A549 (cell line): ENCODE data around the gene FYB1. TPM values are rescaled to one million over a fixed set of nuclear protein-coding genes. Genes with fewer than 3 reads are reported as not detected.
A peak's percentile ranks its signal among the peaks of the same experiment; 100 is the strongest.

Source experiments
- ATAC-seq, 2 experiments: fragments of 200-7000 bp in 1 of 2; fragments of >200 bp in 1 of 2; cut with Nextera tagmentation in 1 of 2; cut with Tn5 transposase in 1 of 2; 3 replicates each; pipeline versions ENCODE4 v1.8.0 to v1.9.1; 2018 to 2020; ENCODE audit warnings: mild to moderate bottlenecking in 1 of 2, moderate library complexity in 1 of 2
- CTCF ChIA-PET: fragments of 300-600 bp; sonication (Branson Sonifier 250); formaldehyde crosslinking; extraction: SDS; loops from one replicate; lab custom pipeline; 2021; ENCODE audit warnings: antibody characterized with exemption, inconsistent platforms; lab: Yijun Ruan, JAX
- POLR2A ChIA-PET: fragments of 350-600 bp; formaldehyde crosslinking; extraction: SDS; loops from one replicate; lab custom pipeline; 2021; ENCODE audit warnings: antibody characterized with exemption, inconsistent platforms; lab: Yijun Ruan, JAX
- DNase-seq, 2 experiments: peaks; one replicate each; pipeline versions ENCODE4 v3.0.0 to v3.0.0-alpha.2; 2011 to 2016; ENCODE audit warnings: low read depth in 1 of 2, low spot score in 1 of 2
- FAIRE-seq: peaks from 2 replicates; lab custom pipeline; 2011; peaks lifted over from hg19 to GRCh38; lab: Jason Lieb, UNC
- H3K27ac ChIP-seq, 2 experiments: fragments of >200 bp; sonication (Bioruptor Twin); formaldehyde crosslinking; 3 replicates each; pipeline ENCODE4 v1.5.1; 2016 to 2017
- H3K4me1 ChIP-seq: fragments of >200 bp; sonication (Bioruptor Twin); formaldehyde crosslinking; 3 replicates; pipeline ENCODE4 v1.6.1; 2016
- H3K4me2 ChIP-seq: fragments of >200 bp; sonication (Bioruptor Twin); formaldehyde crosslinking; 3 replicates; pipeline ENCODE4 v1.6.1; 2016
- H3K4me3 ChIP-seq: fragments of >200 bp; sonication (Bioruptor Twin); formaldehyde crosslinking; 3 replicates; pipeline ENCODE4 v1.5.1; 2016
- H3K9me3 ChIP-seq: fragments of >200 bp; sonication (Bioruptor Twin); formaldehyde crosslinking; 3 replicates; pipeline ENCODE4 v1.6.1; 2016
- ATOH8 ChIP-seq: fragments of 250-450 bp; sonication (Bioruptor Pico); IDR thresholded peaks from 2 replicates; pipeline ENCODE4 v1.5.0; 2020; ENCODE audit warnings: low read depth, mild to moderate bottlenecking, moderate library complexity
- BCL3 ChIP-seq: fragments of >200 bp; sonication (Bioruptor Twin); formaldehyde crosslinking; IDR thresholded peaks from 3 replicates; pipeline ENCODE4 v1.6.1; 2016
- CBX2 ChIP-seq: fragments of 200-600 bp; sonication (generic); IDR thresholded peaks from 2 replicates; pipeline ENCODE4 v1.6.1; 2016; ENCODE audit warnings: low read depth, mild to moderate bottlenecking, borderline replicate concordance
- E2F6 ChIP-seq: IDR thresholded peaks from 2 replicates; pipeline ENCODE4 v1.6.1; 2012; ENCODE audit warnings: low read depth, borderline replicate concordance
- EP300 ChIP-seq, 2 experiments: fragments of >200 bp; sonication (Bioruptor Twin); formaldehyde crosslinking; IDR thresholded peaks; 2 replicates in 1 of 2; 3 replicates in 1 of 2; pipeline ENCODE4 v1.6.1; 2016 to 2017
- FOSB ChIP-seq: fragments of 250-450 bp; sonication (Bioruptor Pico); IDR thresholded peaks from 2 replicates; pipeline ENCODE4 v1.5.0; 2020; ENCODE audit warnings: mild to moderate bottlenecking, moderate library complexity
- HOXA7 ChIP-seq: fragments of 250-450 bp; sonication (Bioruptor Pico); IDR thresholded peaks from 2 replicates; pipeline ENCODE4 v1.5.0; 2020; ENCODE audit warnings: mild to moderate bottlenecking, moderate library complexity
- HOXB13 ChIP-seq: fragments of 250-450 bp; sonication (Bioruptor Pico); IDR thresholded peaks from 2 replicates; pipeline ENCODE4 v1.5.0; 2020; ENCODE audit warnings: low read depth, mild to moderate bottlenecking, moderate library complexity
- JUN ChIP-seq, 2 experiments: fragments of >200 bp; sonication (Bioruptor Twin); formaldehyde crosslinking; IDR thresholded peaks; 2 replicates in 1 of 2; 3 replicates in 1 of 2; pipeline ENCODE4 v1.6.1; 2016 to 2017
- JUNB ChIP-seq: fragments of >200 bp; sonication (Bioruptor Twin); formaldehyde crosslinking; IDR thresholded peaks from 2 replicates; pipeline ENCODE4 v1.6.1; 2016
- MAFK ChIP-seq: fragments of 450-650 bp; IDR thresholded peaks from 2 replicates; pipeline ENCODE4 v1.6.1; 2014; ENCODE audit not compliant: partially characterized antibody
- MAZ ChIP-seq: fragments of 150-350 bp; IDR thresholded peaks from 2 replicates; pipeline ENCODE4 v1.6.1; 2014; ENCODE audit warnings: antibody characterized with exemption, low read depth, low read length, borderline replicate concordance
- NPAS2 ChIP-seq: fragments of 250-450 bp; sonication (Bioruptor Pico); IDR thresholded peaks from 2 replicates; pipeline ENCODE4 v1.8.0; 2022; ENCODE audit warnings: mild to moderate bottlenecking, moderate library complexity, borderline replicate concordance
- PHF8 ChIP-seq: fragments of 200-600 bp; sonication (generic); IDR thresholded peaks from 2 replicates; pipeline ENCODE4 v1.6.1; 2016; ENCODE audit warnings: low read depth, mild to moderate bottlenecking, antibody characterized with exemption, moderate library complexity, borderline replicate concordance
- RARB ChIP-seq: fragments of 250-450 bp; sonication (Bioruptor Pico); IDR thresholded peaks from 2 replicates; pipeline ENCODE4 v1.8.0; 2021; ENCODE audit warnings: mild to moderate bottlenecking, moderate library complexity
- REST ChIP-seq: fragments of 200-600 bp; sonication (generic); IDR thresholded peaks from 2 replicates; pipeline ENCODE4 v1.6.1; 2016; ENCODE audit warnings: antibody characterized with exemption, mild to moderate bottlenecking, moderate library complexity
- RFX5 ChIP-seq: fragments of 450-650 bp; IDR thresholded peaks from 2 replicates; pipeline ENCODE4 v1.7.1; 2014; ENCODE audit warnings: antibody characterized with exemption, mild to moderate bottlenecking, moderate library complexity
- SMC3 ChIP-seq: fragments of >200 bp; sonication (Bioruptor Twin); formaldehyde crosslinking; IDR thresholded peaks from 3 replicates; pipeline ENCODE4 v1.6.1; 2018; ENCODE audit warnings: inconsistent platforms
- USF2 ChIP-seq: fragments of 450-650 bp; IDR thresholded peaks from 2 replicates; pipeline ENCODE4 v1.6.1; 2014; ENCODE audit warnings: antibody characterized with exemption
- ZNF302 ChIP-seq: fragments of 250-450 bp; sonication (Bioruptor Pico); IDR thresholded peaks from 2 replicates; pipeline ENCODE4 v1.9.0; 2021; ENCODE audit warnings: inconsistent platforms, mild to moderate bottlenecking, moderate library complexity
- WGBS: methylation state at CpG from one replicate; pipeline ENCODE4 v1.1.6; 2017; ENCODE audit errors: missing lambda C conversion rate; 5-methylcytosine and 5-hydroxymethylcytosine counted together
- polyA plus RNA-seq, 4 experiments: library from polyadenylated mRNA; depleted of rRNA in 3 of 4; stranded (reverse); fragments of >200 nt; fragmentation: RNase III in 1 of 4; extraction: RNeasy Plus Mini Kit Qiagen cat#74134 plus additional on column Dnase treatment in 1 of 4; gene quantifications; 2 replicates in 3 of 4; 3 replicates in 1 of 4; pipeline ENCODE4 v1.2.3, GENCODE V29; 2011 to 2017

FYB1 gene
- polyA plus RNA-seq, 2 of the 4 experiments (the other 2 are of a cell fraction), result 7.4 to 34.6 TPM

GRCh38 chr5:39202597-39203274 is 16.6 kb downstream of the FYB1 start:
- Histone ChIP-seq H3K4me1 (peaks cover 25% of the 10 kb centered on the region), H3K4me3 (no peak overlapping the region), H3K4me2 (no peak overlapping the region), H3K27ac (peak overlapping the region in 1 of 2 experiments; percentile 33; a peak in 3 of 6 replicates), H3K9me3 (no peaks in the 10 kb centered on the region)
- ATAC-seq (no peak), DNase-seq (no peak), FAIRE-seq (no peak)
- POLR2A ChIA-PET, result no interaction called here
- no peak for TF ChIP-seq ZNF302
- no peak for TF ChIP-seq E2F6
- TF ChIP-seq SMC3, result no peak
- TF ChIP-seq HOXB13, result no peak
- no peak for TF ChIP-seq MAZ
- no peak for TF ChIP-seq MAFK
- no peak for TF ChIP-seq USF2
- no peak for TF ChIP-seq RFX5
- TF ChIP-seq HOXA7 (CRISPR knock-in tag), result no peak
- TF ChIP-seq PHF8, result no peak
- TF ChIP-seq NPAS2 (CRISPR knock-in tag), result no peak
- no peak for TF ChIP-seq REST
- no peak for TF ChIP-seq EP300 (IDR thresholded peaks at IDR 0.05)
- no peak for TF ChIP-seq JUNB
- CTCF ChIA-PET, result interaction anchor here (3.6 kb wide), 1 partner anchor 15 kb away, joined by 27 read pairs; no protein-coding TSS in a partner anchor
- 84% methylated on average over 11 of the region's 11 CpGs for WGBS

- WGBS, result 93% methylated on average over 11 of the region's 11 CpGs
- ChIA-PET CTCF (interaction anchor here (0.6 to 3.6 kb wide), 4 partner anchors 7 to 20 kb away, joined by 3 to 27 read pairs (median 3); no protein-coding TSS in a partner anchor), POLR2A (no interaction called here)
- ATAC-seq, result no peak
- no peak overlapping the region for H3K4me3 ChIP-seq
- no peak for FAIRE-seq
- TF ChIP-seq ATOH8 (CRISPR knock-in tag), result no peak
- TF ChIP-seq RARB (CRISPR knock-in tag), result no peak
- no peak for TF ChIP-seq CBX2
- TF ChIP-seq BCL3, result no peak
- TF ChIP-seq JUN (IDR thresholded peaks at IDR 0.05), result no peak
- no peak for TF ChIP-seq FOSB (CRISPR knock-in tag)
- TF ChIP-seq JUNB, result no peak
- DNase-seq, result no peak
- peaks cover 28% of the 10 kb centered on the region for H3K4me1 ChIP-seq
- no peak overlapping the region for H3K4me2 ChIP-seq
- H3K9me3 ChIP-seq, result no peaks in the 10 kb centered on the region
- peak overlapping the region; percentile 4 to 33; a peak in 3 of 6 replicates for H3K27ac ChIP-seq
Measured at GRCh38 chr5:39201781-39202596, 17.4 kb downstream of the FYB1 start.
